Astrocyte of the cerebellum (primary cell): Measurements from ENCODE around the gene KRT35.

Experiments
- DNase-seq: peaks from one replicate; pipeline ENCODE4 v3.0.0-alpha.2; 2011; ENCODE audit warnings: low read depth
- H3K4me3 ChIP-seq: 2 replicates; pipeline ENCODE4 v1.5.1; 2011; ENCODE audit warnings: mild to moderate bottlenecking, low read depth, low read length, moderate library complexity
- CTCF ChIP-seq: IDR thresholded peaks from 2 replicates; pipeline ENCODE4 v1.5.1; 2012; ENCODE audit warnings: low read length, low read depth, moderate library complexity, mild to moderate bottlenecking; ENCODE audit errors: missing control alignments
- in situ Hi-C: cut with HindIII; loops from 2 replicates; pipeline ENCODE4 v1.10.0; 2017; ENCODE audit warnings: low sequenced_read_pairs

Gene KRT35

GRCh38 chr17:41505007-41505808 lies 24.3 kb upstream of the KRT35 start, which contains the start of gene KRT13:
TSS of gene KRT13 (minus strand) at chr17:41505612. CDS start at chr17:41505550, 62 bp downstream.
- TF ChIP-seq CTCF, result no peak
- no peak for DNase-seq
- in situ Hi-C loops, result loop anchor here (5.0 kb wide), 1 partner anchor 53 kb away; no protein-coding TSS in a partner anchor
- no peak within 1 kb of the TSS for H3K4me3 ChIP-seq

GRCh38 chr17:41504246-41504977 lies 23.5 kb upstream of the KRT35 start:
- DNase-seq, result no peak
- TF ChIP-seq CTCF, result no peak
- no peak overlapping the region for H3K4me3 ChIP-seq
- in situ Hi-C loops, result no loop called here

- DNase-seq, result no peak
- TF ChIP-seq CTCF, result no peak
- in situ Hi-C loops, result no loop called here
- no peak overlapping the region for H3K4me3 ChIP-seq
These were observed 22.3 kb upstream of the KRT35 start for GRCh38 chr17:41503202-41503601.

- in situ Hi-C loops, result no loop called here
- no peak overlapping the region for H3K4me3 ChIP-seq
- DNase-seq, result no peak
- no peak for TF ChIP-seq CTCF
These were observed 19.4 kb upstream of the KRT35 start for GRCh38 chr17:41500131-41500911.

- in situ Hi-C loops, result no loop called here
- no peak overlapping the region for H3K4me3 ChIP-seq
- no peak for DNase-seq
- no peak for TF ChIP-seq CTCF
These were observed 18.8 kb upstream of the KRT35 start for GRCh38 chr17:41499714-41500113.

- no peak for TF ChIP-seq CTCF
- H3K4me3 ChIP-seq, result no peak overlapping the region
- DNase-seq, result no peak
- in situ Hi-C loops, result no loop called here
These were observed 17.3 kb upstream of the KRT35 start for GRCh38 chr17:41498276-41498675.
